22Rv1 (cell line): ENCODE data around the gene OXGR1.

Experiments
- H3K27ac ChIP-seq: fragments of 450-650 bp; 2 replicates; pipeline ENCODE4 v1.5.1; 2017
- ZFX ChIP-seq: fragments of 450-650 bp; IDR thresholded peaks from 2 replicates; pipeline ENCODE4 v1.6.1; 2017; ENCODE audit warnings: antibody characterized with exemption, borderline replicate concordance
- TF ChIP-seq, protein P1 (sequence below): fragments of 450-650 bp; IDR thresholded peaks from 2 replicates; pipeline ENCODE4 v1.5.1; 2017; ENCODE audit warnings: mild to moderate bottlenecking

The OXGR1 gene

DNA sequence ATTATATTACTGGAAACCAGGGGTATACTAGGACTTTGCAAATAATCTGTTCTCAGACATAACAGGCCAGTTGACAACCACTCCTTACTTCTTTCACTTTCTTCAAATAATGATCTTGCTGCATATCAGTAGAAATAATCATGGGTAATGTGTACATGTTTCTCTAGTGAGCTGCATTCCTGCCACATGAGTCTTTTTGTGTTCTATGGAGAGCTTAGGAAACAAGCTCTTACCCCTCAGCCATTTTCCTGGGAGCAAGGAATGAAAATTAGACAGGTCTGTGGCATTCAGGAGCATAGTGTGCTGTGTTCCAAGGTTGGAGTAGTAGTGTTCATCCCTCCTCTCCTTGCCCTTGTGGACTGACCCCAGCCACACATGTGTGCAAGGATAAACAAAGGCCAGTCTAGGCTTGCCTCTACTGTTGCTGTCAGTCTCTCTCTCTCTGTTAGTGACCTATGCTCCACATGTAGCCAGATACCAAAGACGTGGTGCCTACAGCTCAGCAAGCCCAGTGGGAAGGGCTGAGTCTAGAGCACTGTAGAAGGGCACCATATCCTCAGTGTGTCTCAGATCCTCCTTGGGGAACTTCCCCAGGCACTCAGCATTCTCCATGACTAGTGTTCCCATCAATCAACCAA, 11.5 kb upstream of the OXGR1 start:
- no peak for TF ChIP-seq ZFX
- TF ChIP-seq, protein P1, sequence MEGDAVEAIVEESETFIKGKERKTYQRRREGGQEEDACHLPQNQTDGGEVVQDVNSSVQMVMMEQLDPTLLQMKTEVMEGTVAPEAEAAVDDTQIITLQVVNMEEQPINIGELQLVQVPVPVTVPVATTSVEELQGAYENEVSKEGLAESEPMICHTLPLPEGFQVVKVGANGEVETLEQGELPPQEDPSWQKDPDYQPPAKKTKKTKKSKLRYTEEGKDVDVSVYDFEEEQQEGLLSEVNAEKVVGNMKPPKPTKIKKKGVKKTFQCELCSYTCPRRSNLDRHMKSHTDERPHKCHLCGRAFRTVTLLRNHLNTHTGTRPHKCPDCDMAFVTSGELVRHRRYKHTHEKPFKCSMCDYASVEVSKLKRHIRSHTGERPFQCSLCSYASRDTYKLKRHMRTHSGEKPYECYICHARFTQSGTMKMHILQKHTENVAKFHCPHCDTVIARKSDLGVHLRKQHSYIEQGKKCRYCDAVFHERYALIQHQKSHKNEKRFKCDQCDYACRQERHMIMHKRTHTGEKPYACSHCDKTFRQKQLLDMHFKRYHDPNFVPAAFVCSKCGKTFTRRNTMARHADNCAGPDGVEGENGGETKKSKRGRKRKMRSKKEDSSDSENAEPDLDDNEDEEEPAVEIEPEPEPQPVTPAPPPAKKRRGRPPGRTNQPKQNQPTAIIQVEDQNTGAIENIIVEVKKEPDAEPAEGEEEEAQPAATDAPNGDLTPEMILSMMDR: no peak
- no peak overlapping the region for H3K27ac ChIP-seq

DNA sequence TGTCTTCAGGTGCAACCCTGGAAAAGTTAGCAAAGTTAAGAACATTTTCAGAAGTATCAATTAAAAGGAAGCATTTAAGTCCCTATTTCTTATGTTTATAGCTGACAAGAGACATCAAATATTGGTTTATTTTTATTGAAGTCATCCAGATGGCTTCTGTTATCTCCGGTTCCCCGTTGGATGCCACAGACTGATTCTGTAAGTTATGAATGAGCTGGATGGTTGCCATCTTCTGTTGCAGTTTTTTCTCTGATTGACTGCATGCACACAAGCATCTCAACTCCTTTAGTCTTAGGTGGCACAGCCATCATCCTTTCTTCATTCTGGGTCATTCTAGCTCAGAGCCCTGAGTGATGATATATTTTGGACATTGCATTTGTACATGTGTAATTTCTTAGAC, 10.6 kb upstream of the OXGR1 start:
- H3K27ac ChIP-seq: no peak overlapping the region
- no peak for TF ChIP-seq ZFX
- TF ChIP-seq, protein P1: no peak

DNA sequence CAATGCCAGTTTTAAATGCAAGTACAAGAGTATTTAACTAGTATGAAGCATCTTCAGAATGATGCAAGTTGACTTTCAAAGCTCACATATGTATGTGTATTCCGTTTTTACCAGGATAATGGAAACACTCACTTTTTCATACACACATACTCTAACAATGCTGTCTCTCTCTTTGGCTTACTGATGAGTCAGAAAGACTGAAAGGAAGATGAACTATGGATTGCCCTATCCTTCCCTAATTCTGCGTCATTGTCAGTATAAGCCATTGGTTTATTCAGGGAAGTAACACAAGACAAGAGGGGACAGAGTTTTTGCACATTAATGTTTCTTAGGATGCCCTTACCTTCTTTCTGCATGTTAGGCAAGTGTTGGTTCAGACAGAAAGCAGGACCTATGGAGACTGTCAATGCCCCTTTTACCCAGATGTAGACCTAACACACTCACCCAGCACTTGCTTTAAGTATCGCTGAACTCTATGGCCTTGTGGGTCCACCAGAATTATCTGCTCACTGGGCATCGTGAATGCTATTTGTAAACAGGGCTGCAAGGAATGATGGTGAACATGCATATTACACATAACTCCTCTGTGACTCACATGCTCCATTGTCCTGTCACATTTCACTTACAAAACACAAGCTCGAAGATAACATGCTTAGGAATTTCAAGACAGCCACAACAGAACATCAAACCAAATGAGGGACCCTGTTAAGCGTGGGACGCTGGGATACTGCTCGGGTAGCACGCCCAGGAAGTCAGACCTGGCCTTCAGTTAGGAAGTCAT, 10.0 kb upstream of the OXGR1 start:
- TF ChIP-seq, protein P1: no peak
- TF ChIP-seq ZFX: no peak

DNA sequence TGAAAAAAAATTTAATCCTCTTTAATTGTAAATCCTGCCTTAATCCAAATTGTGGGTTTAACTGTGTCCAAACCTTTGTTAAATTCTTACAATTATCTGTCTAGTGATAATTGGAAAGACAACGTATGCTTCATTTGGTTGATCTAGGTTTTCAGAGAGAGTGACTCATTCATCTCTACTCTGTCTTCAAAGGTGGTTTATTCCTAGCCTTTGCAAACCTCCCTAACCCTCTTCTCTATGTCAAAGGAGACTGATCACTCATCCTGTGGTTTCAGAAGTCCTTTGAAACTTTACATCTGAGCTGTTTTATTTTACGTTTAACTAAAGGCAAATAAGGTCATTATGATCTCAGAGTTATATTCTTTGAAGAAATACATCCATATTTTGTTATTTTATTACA, 8.8 kb upstream of the OXGR1 start:
- H3K27ac ChIP-seq: no peak overlapping the region
- TF ChIP-seq, protein P1: no peak
- no peak for TF ChIP-seq ZFX

More for the DNA sequence above, 10.0 kb upstream of the OXGR1 start:
- H3K27ac ChIP-seq: no peak overlapping the region

DNA sequence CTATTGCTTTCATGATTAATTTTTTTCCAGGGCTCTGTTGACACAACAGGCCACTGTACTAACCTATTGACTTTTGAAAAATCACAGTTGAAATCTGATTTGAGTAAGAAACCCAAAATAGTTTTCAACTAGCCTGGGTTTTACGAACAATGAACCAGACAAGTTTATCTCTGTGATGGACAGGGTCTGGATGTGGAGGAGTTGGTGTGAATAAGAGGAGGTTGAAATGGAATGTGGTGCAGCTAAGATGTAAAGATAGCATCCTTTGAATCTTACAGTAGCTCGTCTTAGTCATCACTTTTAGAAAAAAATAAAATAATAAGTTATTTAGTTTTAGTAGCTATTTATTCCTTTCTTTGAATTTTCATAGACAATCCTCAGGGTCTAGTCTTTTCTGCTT, 8.3 kb upstream of the OXGR1 start:
- TF ChIP-seq, protein P1: no peak
- no peak for TF ChIP-seq ZFX

DNA sequence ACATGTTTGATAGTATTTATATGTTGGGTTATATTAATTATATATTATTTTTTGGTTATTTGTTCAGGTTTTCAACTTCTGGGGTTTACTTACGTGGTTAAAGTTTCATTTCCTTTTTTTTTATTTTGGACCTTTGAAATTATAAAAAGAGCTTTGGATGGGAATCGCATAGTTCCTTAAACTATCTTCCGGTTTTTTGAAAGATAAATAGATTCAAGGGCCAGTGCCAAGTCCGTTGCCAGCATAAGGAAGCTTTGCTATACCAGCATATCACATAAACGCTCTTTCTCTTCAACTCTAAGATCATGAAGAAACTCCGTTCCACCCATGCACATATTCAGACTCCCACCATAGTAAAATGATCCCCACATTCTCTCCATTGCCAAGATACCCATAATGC, 7.4 kb upstream of the OXGR1 start:
- H3K27ac ChIP-seq: no peak overlapping the region
- TF ChIP-seq ZFX: no peak
- TF ChIP-seq, protein P1: no peak

More for the DNA sequence above, 8.3 kb upstream of the OXGR1 start:
- H3K27ac ChIP-seq: no peak overlapping the region

DNA sequence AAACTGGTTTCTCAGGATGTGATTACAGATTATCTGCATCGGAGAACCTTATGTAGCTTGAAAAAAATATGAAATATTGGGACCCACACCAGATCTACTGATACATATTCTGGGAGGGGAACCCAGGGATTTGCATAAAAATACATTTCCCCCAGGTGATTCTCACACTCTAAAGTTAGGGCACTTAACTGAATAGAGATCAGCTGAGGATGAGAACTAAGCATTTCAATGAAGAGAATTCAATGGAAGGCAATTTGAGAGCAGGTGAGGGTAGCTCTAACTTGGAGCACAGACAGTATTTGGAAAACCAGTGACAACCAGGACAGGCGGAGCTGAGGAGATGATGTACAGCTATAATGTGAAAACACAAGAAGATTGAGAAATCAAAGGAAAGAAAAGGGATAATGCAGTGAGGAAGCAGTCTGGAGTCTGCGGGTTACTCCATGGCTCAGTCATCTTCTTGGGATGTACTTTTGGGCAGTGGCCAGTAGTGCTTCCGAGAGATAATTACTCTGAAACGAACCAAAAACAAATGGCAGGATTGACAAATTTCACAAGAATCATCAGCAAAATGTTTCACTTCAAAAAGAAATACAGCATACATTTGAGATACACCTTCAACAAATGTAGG, 6.1 kb upstream of the OXGR1 start:
- H3K27ac ChIP-seq: no peak overlapping the region
- no peak for TF ChIP-seq ZFX
- TF ChIP-seq, protein P1: no peak
